Muscle of leg (tissue), 11 donors: ENCODE data around the gene MARCHF4. TPM values are rescaled to one million over a fixed set of nuclear protein-coding genes. Genes with fewer than 3 reads are reported as not detected.
"Not testable (repeated sequence)": the region's sequence is repeated elsewhere in the genome, so short reads cannot be mapped to it uniquely, and the experiment has no call there.

ENCODE experiments used
- DNase-seq: peaks from one replicate; pipeline ENCODE4 v3.0.0; 2013
- H3K27ac ChIP-seq: one replicate; pipeline ENCODE4 v1.5.1; 2013; ENCODE audit warnings: mild to moderate bottlenecking, low read length, control low read depth
- H3K27me3 ChIP-seq: one replicate; pipeline ENCODE4 v1.6.1; 2013; ENCODE audit warnings: low read length; ENCODE audit not compliant: control insufficient read depth, insufficient read depth
- H3K36me3 ChIP-seq: one replicate; pipeline ENCODE4 v1.6.1; 2013; ENCODE audit warnings: low read length; ENCODE audit not compliant: control insufficient read depth, insufficient read depth
- H3K4me1 ChIP-seq: one replicate; pipeline ENCODE4 v1.6.1; 2013; ENCODE audit warnings: low read length; ENCODE audit not compliant: control insufficient read depth, insufficient read depth
- H3K4me3 ChIP-seq: one replicate; pipeline ENCODE4 v1.5.1; 2013; ENCODE audit warnings: low read length, control low read depth
- H3K9me3 ChIP-seq: replicated peaks from 2 replicates; pipeline ENCODE4 v1.6.1; 2013; ENCODE audit warnings: low read depth, low read length; ENCODE audit not compliant: control insufficient read depth
- WGBS: methylation state at CpG from one replicate; pipeline ENCODE4 v1.1.5; 2013; ENCODE audit warnings: missing lambda C conversion rate; ENCODE audit not compliant: insufficient coverage; 5-methylcytosine and 5-hydroxymethylcytosine counted together
- polyA plus RNA-seq, 8 donors: library from polyadenylated mRNA; unstranded; fragments of 120-200 nt; gene quantifications; one replicate each; pipeline versions ENCODE4 v1.2.1 to v1.2.3, GENCODE V29; 2013; ENCODE audit warnings: inconsistent platforms in 1 of 8, low replicate concordance in 1 of 8; ENCODE audit not compliant: insufficient read length in 8 of 8, insufficient read depth in 1 of 8
- total RNA-seq: library from RNA; stranded (reverse); fragments of 120-200 nt; gene quantifications from one replicate; pipeline ENCODE4 v1.2.4, GENCODE V29; 2013

Gene MARCHF4
- total and polyA plus RNA-seq, 9 donors = 0.08 to 0.17 (median 0.13) TPM; not detected in 1

DNA sequence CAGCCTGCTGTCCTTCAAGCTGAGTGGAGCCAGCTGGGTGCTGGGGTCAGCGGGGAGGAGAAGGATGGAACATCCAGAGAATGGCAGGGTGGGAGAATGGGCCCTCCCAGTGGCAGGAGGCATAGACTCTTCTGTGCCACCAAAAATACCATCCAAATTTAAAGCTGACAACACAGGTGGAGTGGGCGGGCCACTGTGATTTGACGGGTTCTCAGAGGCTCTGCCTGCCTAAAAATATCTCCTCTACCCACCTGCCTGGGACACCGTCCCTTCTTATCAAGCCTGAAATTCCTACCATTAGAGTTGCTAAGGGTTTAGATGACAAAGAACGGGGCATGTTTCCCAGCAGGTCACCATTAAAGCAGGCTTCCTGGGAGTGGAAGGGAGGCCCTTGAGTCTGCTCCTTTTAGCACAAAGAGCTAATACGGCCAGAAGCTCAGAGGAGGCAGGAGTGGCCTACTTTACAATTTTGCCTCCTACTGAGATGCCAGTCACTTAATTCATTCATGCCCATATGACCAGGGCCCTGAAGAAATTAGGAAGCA lies 19.8 kb upstream of the MARCHF4 start:
- DNase-seq = no peak
- H3K4me1 ChIP-seq = no peaks in the 10 kb centered on the region
- no peaks in the 10 kb centered on the region for H3K36me3 ChIP-seq
- H3K27me3 ChIP-seq = no peaks in the 10 kb centered on the region
- peaks cover 2% of the 10 kb centered on the region for H3K9me3 ChIP-seq
- 83% methylated on average over 1 of the region's 6 CpGs for WGBS
- H3K27ac ChIP-seq = no peak overlapping the region
- no peak overlapping the region for H3K4me3 ChIP-seq

DNA sequence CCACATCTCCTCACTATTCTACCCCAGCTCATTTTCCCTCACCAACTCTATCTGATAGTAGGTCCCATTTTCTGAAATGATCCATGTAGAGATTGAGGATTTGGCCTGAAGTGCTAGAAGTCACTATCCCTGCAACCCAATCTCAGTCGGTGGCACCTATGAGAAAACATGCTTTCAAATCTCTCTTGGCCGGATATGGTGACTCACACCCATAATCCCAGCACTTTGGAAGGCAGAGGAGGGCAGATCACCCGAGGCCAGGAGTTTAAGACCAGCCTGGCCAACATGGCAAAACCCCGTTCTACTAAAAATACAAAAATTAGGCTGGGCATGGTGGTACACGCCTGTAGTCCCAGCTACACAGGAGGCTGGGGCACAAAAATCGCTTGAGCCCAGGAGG lies 19.1 kb upstream of the MARCHF4 start:
- 100% methylated on average over 1 of the region's 6 CpGs for WGBS

GRCh38 chr2:216389570-216389969 lies 17.3 kb upstream of the MARCHF4 start:
- no peaks in the 10 kb centered on the region for H3K36me3 ChIP-seq
- DNase-seq = peak; percentile 25
- WGBS = no CpG with 5 or more reads among the region's 1 CpG
- no peaks in the 10 kb centered on the region for H3K4me1 ChIP-seq
- H3K9me3 ChIP-seq = peaks cover 2% of the 10 kb centered on the region
- no peak overlapping the region for H3K4me3 ChIP-seq
- H3K27ac ChIP-seq = no peak overlapping the region
- no peaks in the 10 kb centered on the region for H3K27me3 ChIP-seq

More for the DNA sequence above, 19.1 kb upstream of the MARCHF4 start:
- H3K9me3 ChIP-seq = peaks cover 2% of the 10 kb centered on the region
- no peak overlapping the region for H3K4me3 ChIP-seq
- no peaks in the 10 kb centered on the region for H3K36me3 ChIP-seq
- H3K4me1 ChIP-seq = no peaks in the 10 kb centered on the region
- no peak for DNase-seq
- H3K27me3 ChIP-seq = no peaks in the 10 kb centered on the region
- H3K27ac ChIP-seq = no peak overlapping the region

- Histone ChIP-seq H3K9me3 (peaks cover 2% of the 10 kb centered on the region), H3K36me3 (no peaks in the 10 kb centered on the region), H3K4me3 (no peak overlapping the region), H3K27me3 (no peaks in the 10 kb centered on the region), H3K27ac (no peak overlapping the region), H3K4me1 (no peaks in the 10 kb centered on the region)
- DNase-seq = no peak
- 80% methylated on average over 1 of the region's 5 CpGs for WGBS
Observed at GRCh38 chr2:216388046-216388884, 16.0 kb upstream of the MARCHF4 start.

- H3K27me3 ChIP-seq = no peaks in the 10 kb centered on the region
- no peak overlapping the region for H3K4me3 ChIP-seq
- H3K36me3 ChIP-seq = no peaks in the 10 kb centered on the region
- WGBS = 83% methylated on average over 2 of the region's 2 CpGs
- H3K9me3 ChIP-seq = peaks cover 2% of the 10 kb centered on the region
- DNase-seq = no peak
- no peaks in the 10 kb centered on the region for H3K4me1 ChIP-seq
- no peak overlapping the region for H3K27ac ChIP-seq
Observed at GRCh38 chr2:216387262-216387661, 15.0 kb upstream of the MARCHF4 start.

DNA sequence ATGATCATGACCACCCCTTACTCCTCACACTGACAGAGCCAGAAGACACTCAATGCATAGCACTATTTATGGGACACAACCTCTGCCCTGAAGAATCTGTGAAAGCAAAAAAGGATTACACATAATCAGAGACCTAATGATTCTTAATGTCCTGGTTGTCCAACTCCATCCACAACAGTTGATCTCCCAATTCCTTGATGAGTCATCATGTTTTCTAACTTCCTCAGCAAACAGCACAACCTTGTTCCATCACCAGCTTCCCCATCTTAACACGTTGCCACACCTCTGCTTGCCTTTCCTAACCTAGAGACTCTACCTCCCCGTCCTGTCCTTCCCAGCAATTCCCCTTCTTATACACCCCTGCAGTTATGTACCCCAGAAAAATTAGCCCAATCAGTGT lies 13.2 kb upstream of the MARCHF4 start:
- 67% methylated on average over 1 of the region's 2 CpGs for WGBS
- Histone ChIP-seq H3K4me3 (no peak overlapping the region), H3K9me3 (peaks cover 2% of the 10 kb centered on the region), H3K27ac (no peak overlapping the region), H3K27me3 (no peaks in the 10 kb centered on the region), H3K4me1 (no peaks in the 10 kb centered on the region), H3K36me3 (no peaks in the 10 kb centered on the region)
- DNase-seq = no peak

- H3K27me3 ChIP-seq, H3K4me1 ChIP-seq, H3K27ac ChIP-seq, H3K36me3 ChIP-seq, DNase-seq, H3K4me3 ChIP-seq, H3K9me3 ChIP-seq: not testable (repeated sequence)
- whole genome bisulfite sequencing = 40% methylated on average over 1 of the region's 2 CpGs
Observed at GRCh38 chr2:216384409-216384808, 12.1 kb upstream of the MARCHF4 start.

DNA sequence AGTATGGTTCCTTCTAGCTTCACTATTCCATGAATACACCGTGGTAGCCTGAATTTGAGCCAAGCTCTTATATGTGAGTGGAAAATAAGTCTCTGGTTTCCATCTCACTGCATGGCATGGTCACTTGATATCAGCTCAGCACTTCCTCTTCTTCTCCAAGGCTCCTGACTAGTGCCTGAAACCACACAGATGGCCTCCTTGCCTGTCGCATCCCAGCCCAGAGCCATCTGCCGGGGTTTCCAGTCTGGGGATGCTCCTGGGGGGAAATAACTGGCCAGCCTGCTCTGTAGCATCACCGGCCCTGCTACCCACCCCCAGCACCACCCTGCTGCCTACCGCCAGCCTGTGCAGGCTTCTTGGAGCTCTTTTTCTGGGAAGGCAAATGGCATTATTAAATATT lies 7.7 kb upstream of the MARCHF4 start:
- no peaks in the 10 kb centered on the region for H3K36me3 ChIP-seq
- no peak overlapping the region for H3K4me3 ChIP-seq
- DNase-seq = no peak
- no peaks in the 10 kb centered on the region for H3K9me3 ChIP-seq
- no peaks in the 10 kb centered on the region for H3K27me3 ChIP-seq
- WGBS = 71% methylated on average over 1 of the region's 5 CpGs
- no peak overlapping the region for H3K27ac ChIP-seq
- no peaks in the 10 kb centered on the region for H3K4me1 ChIP-seq

DNA sequence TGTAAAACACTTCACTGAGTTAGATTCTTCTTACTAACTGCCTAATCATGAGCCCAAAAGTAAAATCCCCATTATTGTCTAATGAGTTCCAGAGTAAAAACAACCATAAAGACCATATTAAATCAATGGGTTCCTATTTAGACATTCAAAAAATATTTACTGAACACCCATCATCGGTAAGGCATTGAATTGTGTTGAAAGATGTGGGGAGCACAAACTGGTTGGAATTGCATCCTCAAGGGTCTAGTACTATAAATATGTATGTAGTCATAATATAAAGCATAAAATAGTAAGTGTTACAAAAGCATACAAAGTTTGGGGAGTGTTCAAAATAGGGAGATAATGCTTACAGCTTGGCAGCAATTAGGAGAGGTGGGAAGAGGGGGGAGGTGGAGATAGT lies 3.0 kb upstream of the MARCHF4 start:
- Histone ChIP-seq H3K27me3 (peaks cover 20% of the 10 kb centered on the region), H3K9me3 (no peaks in the 10 kb centered on the region), H3K4me3 (no peak overlapping the region), H3K4me1 (peaks cover 10% of the 10 kb centered on the region), H3K36me3 (no peaks in the 10 kb centered on the region), H3K27ac (no peak overlapping the region)
- no peak for DNase-seq
- no CpG with 5 or more reads among the region's 1 CpG for WGBS

GRCh38 chr2:216373896-216374295 lies 1.6 kb upstream of the MARCHF4 start:
- Histone ChIP-seq H3K9me3 (no peaks in the 10 kb centered on the region), H3K4me1 (peaks cover 10% of the 10 kb centered on the region), H3K27ac (no peak overlapping the region), H3K36me3 (no peaks in the 10 kb centered on the region), H3K4me3 (no peak overlapping the region), H3K27me3 (peaks cover 27% of the 10 kb centered on the region)
- DNase-seq = no peak
